Measurements from ENCODE around the gene ASCC1. TPM values are rescaled to one million over a fixed set of nuclear protein-coding genes. Genes with fewer than 3 reads are reported as not detected.

ASCC1 gene
- total RNA-seq, 6 experiments from 2014 or later, result 21.0 to 29.6 (median 25.3) TPM

GRCh38 chr10:72094574-72094973 lies 121.5 kb downstream of the ASCC1 start:
- no peak overlapping the region for H3K4me3 Mint-ChIP-seq
- peaks cover 1% of the 10 kb centered on the region for H3K27me3 Mint-ChIP-seq (ENCODE audit: insufficient read depth)
- H3K27ac Mint-ChIP-seq, result no peak overlapping the region
- H3K4me1 Mint-ChIP-seq (ENCODE audit: low read depth), result peaks cover 37% of the 10 kb centered on the region
- no peaks in the 10 kb centered on the region for H3K9me3 Mint-ChIP-seq
- H3K36me3 Mint-ChIP-seq (ENCODE audit: low read depth), result peaks cover 14% of the 10 kb centered on the region; the same call in 1 of the 2 replicates
- no peak for DNase-seq
- no peak for TF ChIP-seq CTCF (IDR thresholded peaks at IDR 0.05)

GRCh38 chr10:72093450-72093849 lies 122.6 kb downstream of the ASCC1 start:
- TF ChIP-seq CTCF (IDR thresholded peaks at IDR 0.05), result no peak
- H3K36me3 Mint-ChIP-seq (ENCODE audit: low read depth), result peaks cover 14% of the 10 kb centered on the region; the same call in 1 of the 2 replicates
- DNase-seq, result no peak
- no peak overlapping the region for H3K4me3 Mint-ChIP-seq
- H3K27me3 Mint-ChIP-seq (ENCODE audit: insufficient read depth), result peaks cover 4% of the 10 kb centered on the region
- no peaks in the 10 kb centered on the region for H3K9me3 Mint-ChIP-seq
- no peak overlapping the region for H3K27ac Mint-ChIP-seq
- peaks cover 30% of the 10 kb centered on the region for H3K4me1 Mint-ChIP-seq (ENCODE audit: low read depth)

GRCh38 chr10:72092987-72093386 lies 123.1 kb downstream of the ASCC1 start:
- Mint-ChIP-seq H3K9me3 (no peaks in the 10 kb centered on the region), H3K27me3 (ENCODE audit: insufficient read depth) (peaks cover 8% of the 10 kb centered on the region), H3K27ac (no peak overlapping the region), H3K4me3 (no peak overlapping the region), H3K4me1 (ENCODE audit: low read depth) (peaks cover 29% of the 10 kb centered on the region), H3K36me3 (ENCODE audit: low read depth) (peaks cover 14% of the 10 kb centered on the region; the same call in 1 of the 2 replicates)
- DNase-seq, result no peak
- TF ChIP-seq CTCF (IDR thresholded peaks at IDR 0.05), result no peak

- TF ChIP-seq CTCF (IDR thresholded peaks at IDR 0.05), result no peak
- Mint-ChIP-seq H3K9me3 (no peaks in the 10 kb centered on the region), H3K27me3 (ENCODE audit: insufficient read depth) (peaks cover 10% of the 10 kb centered on the region), H3K36me3 (ENCODE audit: low read depth) (peaks cover 14% of the 10 kb centered on the region; the same call in 1 of the 2 replicates), H3K4me3 (no peak overlapping the region), H3K27ac (no peak overlapping the region), H3K4me1 (ENCODE audit: low read depth) (peaks cover 23% of the 10 kb centered on the region)
- no peak for DNase-seq
Measured at GRCh38 chr10:72092171-72092924, 123.7 kb downstream of the ASCC1 start.

- no peaks in the 10 kb centered on the region for H3K9me3 Mint-ChIP-seq
- DNase-seq, result no peak
- peaks cover 6% of the 10 kb centered on the region; the same call in 1 of the 2 replicates for H3K4me1 Mint-ChIP-seq (ENCODE audit: low read depth)
- TF ChIP-seq CTCF (IDR thresholded peaks at IDR 0.05), result no peak
- H3K36me3 Mint-ChIP-seq (ENCODE audit: low read depth), result peaks cover 4% of the 10 kb centered on the region; the same call in 1 of the 2 replicates
- H3K27ac Mint-ChIP-seq, result no peak overlapping the region
- H3K27me3 Mint-ChIP-seq (ENCODE audit: insufficient read depth), result peaks cover 17% of the 10 kb centered on the region
- H3K4me3 Mint-ChIP-seq, result no peak overlapping the region
Measured at GRCh38 chr10:72090326-72090725, 125.8 kb downstream of the ASCC1 start.
